HEK293 (cell line): ENCODE measurements around the gene TSPAN9.

Source experiments
- CTCF ChIA-PET: fragments of 350-600 bp; formaldehyde crosslinking; extraction: SDS; loops from one replicate; lab custom pipeline; 2021; ENCODE audit warnings: antibody characterized with exemption; lab: Yijun Ruan, JAX
- POLR2A ChIA-PET: fragments of 300-600 bp; formaldehyde crosslinking; extraction: SDS; loops from one replicate; lab custom pipeline; 2020; ENCODE audit warnings: antibody characterized with exemption, inconsistent platforms; lab: Yijun Ruan, JAX
- H3K27ac ChIP-seq: fragments of 200-500 bp; sonication (Bioruptor generic); 2 replicates; pipeline ENCODE4 v1.5.1; 2014; ENCODE audit warnings: low read depth, low read length, control low read depth, inconsistent platforms; ENCODE audit errors: extremely low read depth
- H3K36me3 ChIP-seq, 2 experiments: fragments of 200-500 bp in 1 of 2; sonication (Bioruptor generic) in 1 of 2; 1 replicate in 1 of 2; 2 replicates in 1 of 2; pipeline ENCODE4 v1.5.1; 2014 to 2017; ENCODE audit warnings: inconsistent platforms in 2 of 2, low read length in 2 of 2; ENCODE audit not compliant: control insufficient read depth in 2 of 2, insufficient read depth in 1 of 2
- H3K4me1 ChIP-seq: fragments of 200-500 bp; sonication (Bioruptor generic); 2 replicates; pipeline ENCODE4 v1.5.1; 2014; ENCODE audit warnings: mild to moderate bottlenecking, low read length, inconsistent platforms; ENCODE audit not compliant: control insufficient read depth, insufficient read depth
- H3K4me3 ChIP-seq: 2 replicates; pipeline ENCODE4 v1.5.1; 2011; ENCODE audit warnings: low read depth, mild to moderate bottlenecking, control low read depth, low read length, moderate library complexity
- H3K9me3 ChIP-seq: fragments of 200-500 bp; sonication (Bioruptor generic); 2 replicates; pipeline ENCODE4 v1.5.1; 2014; ENCODE audit warnings: low read depth, low read length, inconsistent platforms; ENCODE audit not compliant: control insufficient read depth, insufficient read depth
- GLIS2 ChIP-seq: fragments of 450-650 bp; formaldehyde crosslinking; IDR thresholded peaks from 2 replicates; pipeline ENCODE4 v1.5.1; 2016; ENCODE audit warnings: missing biosample characterization, missing genetic modification characterization
- KLF16 ChIP-seq: fragments of 450-650 bp; formaldehyde crosslinking; IDR thresholded peaks from 2 replicates; pipeline ENCODE4 v1.5.1; 2017; ENCODE audit warnings: missing biosample characterization, missing genetic modification characterization
- KLF7 ChIP-seq: fragments of 450-650 bp; formaldehyde crosslinking; IDR thresholded peaks from 2 replicates; pipeline ENCODE4 v1.5.1; 2016; ENCODE audit warnings: missing biosample characterization, missing genetic modification characterization, borderline replicate concordance
- TRIM28 ChIP-seq: IDR thresholded peaks from 2 replicates; pipeline ENCODE4 v1.6.1; 2011; ENCODE audit warnings: low read length, control low read depth, borderline replicate concordance
- ZFP3 ChIP-seq: fragments of 450-650 bp; formaldehyde crosslinking; IDR thresholded peaks from 2 replicates; pipeline ENCODE4 v1.5.1; 2016; ENCODE audit warnings: low read depth, missing biosample characterization, missing genetic modification characterization
- ZNF114 ChIP-seq: fragments of 450-650 bp; formaldehyde crosslinking; IDR thresholded peaks from 2 replicates; pipeline ENCODE4 v1.5.0; 2017; ENCODE audit warnings: missing biosample characterization, missing genetic modification characterization
- ZNF248 ChIP-seq: fragments of 450-650 bp; formaldehyde crosslinking; IDR thresholded peaks from 2 replicates; pipeline ENCODE4 v1.5.1; 2017; ENCODE audit warnings: missing biosample characterization, missing genetic modification characterization
- ZNF266 ChIP-seq: fragments of 450-650 bp; formaldehyde crosslinking; IDR thresholded peaks from 2 replicates; pipeline ENCODE4 v1.5.1; 2016; ENCODE audit warnings: missing biosample characterization, missing genetic modification characterization, low read depth
- ZNF354C ChIP-seq: fragments of 450-650 bp; formaldehyde crosslinking; IDR thresholded peaks from 2 replicates; pipeline ENCODE4 v1.5.1; 2016; ENCODE audit warnings: missing biosample characterization, missing genetic modification characterization, low read depth, borderline replicate concordance
- ZNF37A ChIP-seq: fragments of 450-650 bp; IDR thresholded peaks from 2 replicates; pipeline ENCODE4 v1.5.1; 2018; ENCODE audit warnings: missing biosample characterization, missing genetic modification characterization
- ZNF549 ChIP-seq: fragments of 450-650 bp; IDR thresholded peaks from 2 replicates; pipeline ENCODE4 v1.5.1; 2018; ENCODE audit warnings: missing biosample characterization, missing genetic modification characterization, mild to moderate bottlenecking, inconsistent platforms, moderate library complexity
- ZNF670 ChIP-seq: fragments of 450-650 bp; formaldehyde crosslinking; IDR thresholded peaks from 2 replicates; pipeline ENCODE4 v1.5.1; 2016; ENCODE audit warnings: missing biosample characterization, missing genetic modification characterization, low read depth
- ZNF747 ChIP-seq: fragments of 450-650 bp; formaldehyde crosslinking; IDR thresholded peaks from 2 replicates; pipeline ENCODE4 v1.5.1; 2016; ENCODE audit warnings: missing biosample characterization, missing genetic modification characterization
- TF ChIP-seq, protein P1 (sequence below): fragments of 450-650 bp; formaldehyde crosslinking; IDR thresholded peaks from 2 replicates; pipeline ENCODE4 v1.5.1; 2016; ENCODE audit warnings: missing biosample characterization, missing genetic modification characterization
- TF ChIP-seq, protein P2 (sequence below): fragments of 450-650 bp; formaldehyde crosslinking; IDR thresholded peaks from 2 replicates; pipeline ENCODE4 v1.5.1; 2016; ENCODE audit warnings: missing biosample characterization, missing genetic modification characterization
- TF ChIP-seq, protein P3 (sequence below): fragments of 450-650 bp; formaldehyde crosslinking; IDR thresholded peaks from 2 replicates; pipeline ENCODE4 v1.5.1; 2016; ENCODE audit warnings: missing biosample characterization, missing genetic modification characterization

TSPAN9 gene

DNA sequence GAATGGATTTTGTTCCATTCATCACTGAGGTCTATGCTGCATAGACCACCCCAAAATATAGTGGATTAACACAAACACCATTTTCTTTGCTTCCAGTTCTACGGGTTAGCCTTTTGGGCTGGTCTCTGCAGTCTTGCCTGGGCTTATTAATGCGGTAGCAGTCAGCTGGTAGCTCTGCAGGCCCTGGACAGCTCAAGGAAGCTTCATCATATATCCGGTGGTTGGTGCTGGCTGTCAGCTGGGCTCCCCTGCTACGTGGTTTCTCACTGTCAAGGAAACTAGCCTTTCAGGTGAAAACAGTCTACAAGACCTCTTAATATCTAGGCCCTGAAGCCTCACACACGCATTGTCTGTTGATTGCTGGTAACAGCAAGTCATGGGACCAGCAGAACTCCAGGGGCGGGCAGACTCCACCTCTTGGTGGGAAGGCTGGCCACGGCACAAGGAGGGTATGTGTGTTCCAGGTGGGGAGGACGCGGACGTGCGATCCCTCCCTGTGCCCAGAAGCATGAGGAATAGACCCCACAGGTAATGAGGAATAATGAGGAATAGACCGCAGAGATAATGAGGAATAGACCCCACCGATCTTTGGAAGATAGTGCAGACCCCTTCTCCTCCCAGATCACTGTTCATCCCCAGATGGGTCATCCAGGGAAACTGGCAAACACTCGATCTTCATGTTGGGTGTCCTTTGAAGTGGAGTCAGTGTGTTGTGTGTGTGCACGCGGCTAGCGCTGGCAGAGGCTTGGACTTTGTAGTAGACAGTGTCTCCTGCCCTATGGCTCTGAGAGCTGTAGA lies 13.3 kb downstream of the TSPAN9 start (continued):
- TF ChIP-seq ZNF670 (tag by site-specific recombination), result no peak

DNA sequence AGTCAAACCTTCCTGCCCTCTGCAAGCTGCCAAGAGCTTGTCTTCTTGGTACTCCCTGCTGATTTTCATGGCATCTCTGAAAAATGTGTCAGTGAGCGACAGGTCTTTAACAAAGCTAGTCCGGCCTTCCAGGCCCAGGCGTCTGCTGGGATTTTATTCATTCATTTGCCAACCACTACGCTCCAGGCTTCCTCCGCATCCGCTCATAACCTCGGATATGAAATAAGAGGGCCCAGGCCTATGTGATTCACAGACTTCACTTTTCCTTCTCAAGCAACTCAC lies 13.8 kb downstream of the TSPAN9 start:
- CTCF ChIA-PET, result interaction anchor here (0.5 kb wide), 1 partner anchor 408 kb away, joined by 3 read pairs; no protein-coding TSS in a partner anchor
- POLR2A ChIA-PET, result no interaction called here
- H3K27ac ChIP-seq, result no peak overlapping the region
- H3K4me1 ChIP-seq, result no peaks in the 10 kb centered on the region
- H3K4me3 ChIP-seq, result no peak overlapping the region
- no peaks in the 10 kb centered on the region for H3K9me3 ChIP-seq
- TF ChIP-seq ZNF37A (tag by site-specific recombination), result no peak
- TF ChIP-seq ZNF114, result no peak
- TF ChIP-seq ZNF248, result no peak
- H3K36me3 ChIP-seq, result peaks cover 0 to 6% of the 10 kb centered on the region in 2 experiments; a peak in 1 of 3 replicates

DNA sequence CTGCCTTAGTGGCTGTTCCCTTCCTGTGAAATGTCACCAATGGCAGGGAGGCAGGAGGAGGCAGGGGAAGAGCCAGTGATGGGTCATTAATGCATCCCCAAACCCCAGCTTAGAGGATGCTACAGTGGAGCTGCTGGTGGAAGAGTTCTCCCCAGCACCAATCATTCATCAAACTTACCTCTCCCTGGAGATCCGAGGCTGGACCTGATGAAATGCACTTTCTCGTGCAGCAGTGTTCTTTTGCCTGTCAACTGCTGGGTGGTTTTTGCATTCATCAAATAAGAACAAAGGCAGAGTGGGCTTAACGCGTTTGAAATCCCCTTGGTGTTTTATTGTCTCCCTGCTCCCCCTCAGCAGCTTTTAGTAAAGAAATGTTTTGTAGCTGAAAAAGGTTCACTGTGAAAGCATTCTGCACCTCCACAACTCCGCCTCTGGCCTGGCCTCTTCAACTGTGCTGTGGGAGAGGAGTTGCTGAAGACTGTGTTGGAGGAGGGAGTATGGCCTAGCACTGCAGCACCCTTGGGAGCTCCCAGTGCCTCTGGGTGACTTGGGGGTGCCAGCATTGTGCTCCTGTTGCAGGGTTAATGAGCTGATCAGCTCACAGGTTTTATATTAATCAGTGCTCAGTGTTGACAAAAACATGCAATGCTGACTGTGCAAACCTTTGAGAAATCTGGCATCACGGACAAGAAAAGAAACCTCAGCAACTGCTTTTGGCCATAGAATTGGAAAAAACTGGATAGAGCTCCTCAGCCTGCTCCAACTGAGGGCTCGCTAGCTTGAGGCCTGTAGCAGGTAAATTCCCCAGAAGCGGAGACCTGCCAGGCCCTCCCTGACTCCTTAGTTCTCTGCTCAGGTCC lies 14.4 kb downstream of the TSPAN9 start:
- CTCF ChIA-PET, result interaction anchor here (0.5 to 0.8 kb wide), 2 partner anchors 19 to 408 kb away, joined by 3 to 4 read pairs; no protein-coding TSS in a partner anchor
- no peaks in the 10 kb centered on the region for H3K9me3 ChIP-seq
- no peak overlapping the region for H3K4me3 ChIP-seq
- H3K4me1 ChIP-seq, result no peaks in the 10 kb centered on the region
- peaks cover 0 to 4% of the 10 kb centered on the region in 2 experiments; a peak in 1 of 3 replicates for H3K36me3 ChIP-seq
- H3K27ac ChIP-seq, result no peak overlapping the region
- POLR2A ChIA-PET, result no interaction called here
- TF ChIP-seq ZNF747 (tag by site-specific recombination) (no peak), KLF7 (no peak), ZFP3 (tag by site-specific recombination) (no peak), ZNF266 (tag by site-specific recombination) (no peak), ZNF549 (tag by site-specific recombination) (no peak), GLIS2 (tag by site-specific recombination) (no peak), ZNF354C (no peak), TRIM28 (no peak), KLF16 (tag by site-specific recombination) (no peak)
- TF ChIP-seq, protein P1, sequence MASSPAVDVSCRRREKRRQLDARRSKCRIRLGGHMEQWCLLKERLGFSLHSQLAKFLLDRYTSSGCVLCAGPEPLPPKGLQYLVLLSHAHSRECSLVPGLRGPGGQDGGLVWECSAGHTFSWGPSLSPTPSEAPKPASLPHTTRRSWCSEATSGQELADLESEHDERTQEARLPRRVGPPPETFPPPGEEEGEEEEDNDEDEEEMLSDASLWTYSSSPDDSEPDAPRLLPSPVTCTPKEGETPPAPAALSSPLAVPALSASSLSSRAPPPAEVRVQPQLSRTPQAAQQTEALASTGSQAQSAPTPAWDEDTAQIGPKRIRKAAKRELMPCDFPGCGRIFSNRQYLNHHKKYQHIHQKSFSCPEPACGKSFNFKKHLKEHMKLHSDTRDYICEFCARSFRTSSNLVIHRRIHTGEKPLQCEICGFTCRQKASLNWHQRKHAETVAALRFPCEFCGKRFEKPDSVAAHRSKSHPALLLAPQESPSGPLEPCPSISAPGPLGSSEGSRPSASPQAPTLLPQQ, result no peak
- TF ChIP-seq, protein P2, sequence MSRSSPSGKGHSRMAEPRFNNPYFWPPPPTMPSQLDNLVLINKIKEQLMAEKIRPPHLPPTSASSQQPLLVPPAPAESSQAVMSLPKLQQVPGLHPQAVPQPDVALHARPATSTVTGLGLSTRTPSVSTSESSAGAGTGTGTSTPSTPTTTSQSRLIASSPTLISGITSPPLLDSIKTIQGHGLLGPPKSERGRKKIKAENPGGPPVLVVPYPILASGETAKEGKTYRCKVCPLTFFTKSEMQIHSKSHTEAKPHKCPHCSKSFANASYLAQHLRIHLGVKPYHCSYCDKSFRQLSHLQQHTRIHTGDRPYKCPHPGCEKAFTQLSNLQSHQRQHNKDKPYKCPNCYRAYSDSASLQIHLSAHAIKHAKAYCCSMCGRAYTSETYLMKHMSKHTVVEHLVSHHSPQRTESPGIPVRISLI, result no peak
- TF ChIP-seq, protein P3, sequence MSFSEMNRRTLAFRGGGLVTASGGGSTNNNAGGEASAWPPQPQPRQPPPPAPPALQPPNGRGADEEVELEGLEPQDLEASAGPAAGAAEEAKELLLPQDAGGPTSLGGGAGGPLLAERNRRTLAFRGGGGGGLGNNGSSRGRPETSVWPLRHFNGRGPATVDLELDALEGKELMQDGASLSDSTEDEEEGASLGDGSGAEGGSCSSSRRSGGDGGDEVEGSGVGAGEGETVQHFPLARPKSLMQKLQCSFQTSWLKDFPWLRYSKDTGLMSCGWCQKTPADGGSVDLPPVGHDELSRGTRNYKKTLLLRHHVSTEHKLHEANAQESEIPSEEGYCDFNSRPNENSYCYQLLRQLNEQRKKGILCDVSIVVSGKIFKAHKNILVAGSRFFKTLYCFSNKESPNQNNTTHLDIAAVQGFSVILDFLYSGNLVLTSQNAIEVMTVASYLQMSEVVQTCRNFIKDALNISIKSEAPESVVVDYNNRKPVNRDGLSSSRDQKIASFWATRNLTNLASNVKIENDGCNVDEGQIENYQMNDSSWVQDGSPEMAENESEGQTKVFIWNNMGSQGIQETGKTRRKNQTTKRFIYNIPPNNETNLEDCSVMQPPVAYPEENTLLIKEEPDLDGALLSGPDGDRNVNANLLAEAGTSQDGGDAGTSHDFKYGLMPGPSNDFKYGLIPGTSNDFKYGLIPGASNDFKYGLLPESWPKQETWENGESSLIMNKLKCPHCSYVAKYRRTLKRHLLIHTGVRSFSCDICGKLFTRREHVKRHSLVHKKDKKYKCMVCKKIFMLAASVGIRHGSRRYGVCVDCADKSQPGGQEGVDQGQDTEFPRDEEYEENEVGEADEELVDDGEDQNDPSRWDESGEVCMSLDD (tag by site-specific recombination), result no peak
